Measurements from ENCODE around the gene TMTC2. TPM values are rescaled to one million over a fixed set of nuclear protein-coding genes. Genes with fewer than 3 reads are reported as not detected.
A peak's percentile ranks its signal among the peaks of the same experiment; 100 is the strongest.

The TMTC2 gene
- total RNA-seq, 2 experiments from 2014 or later: 5.1 to 6.0 TPM

DNA sequence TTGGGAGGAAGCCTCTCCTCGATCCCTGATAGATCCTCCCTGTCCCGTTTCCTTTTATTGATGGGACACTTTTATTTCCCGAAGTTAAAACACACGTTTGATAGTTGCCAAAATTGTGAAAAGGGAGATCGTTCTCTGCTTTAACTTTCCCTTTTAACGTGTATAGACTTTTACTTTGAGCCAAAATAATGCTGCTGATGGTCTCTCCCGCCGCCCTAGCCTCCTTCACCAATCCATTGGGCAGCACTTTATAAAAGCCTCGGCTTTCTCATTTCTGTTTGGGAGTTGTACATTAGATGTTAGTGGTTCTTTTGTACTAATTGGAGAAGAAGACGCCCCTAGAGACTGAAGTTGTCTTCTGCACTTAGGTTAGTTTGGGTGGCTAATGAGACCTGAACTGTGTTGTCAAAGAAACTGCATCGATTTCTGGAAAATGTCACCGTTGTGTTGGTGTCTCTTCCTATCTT lies 1.4 kb downstream of the TMTC2 start:
- Mint-ChIP-seq H3K27ac (peak overlapping the region; percentile 78), H3K4me3 (peak overlapping the region; percentile 85), H3K4me1 (peaks cover 22% of the 10 kb centered on the region), H3K36me3 (ENCODE audit: low read depth) (no peaks in the 10 kb centered on the region), H3K9me3 (no peaks in the 10 kb centered on the region), H3K27me3 (peaks cover 9% of the 10 kb centered on the region)
- ChIA-PET POLR2A (no interaction called here), CTCF (no interaction called here)
- DNase-seq: no peak

DNA sequence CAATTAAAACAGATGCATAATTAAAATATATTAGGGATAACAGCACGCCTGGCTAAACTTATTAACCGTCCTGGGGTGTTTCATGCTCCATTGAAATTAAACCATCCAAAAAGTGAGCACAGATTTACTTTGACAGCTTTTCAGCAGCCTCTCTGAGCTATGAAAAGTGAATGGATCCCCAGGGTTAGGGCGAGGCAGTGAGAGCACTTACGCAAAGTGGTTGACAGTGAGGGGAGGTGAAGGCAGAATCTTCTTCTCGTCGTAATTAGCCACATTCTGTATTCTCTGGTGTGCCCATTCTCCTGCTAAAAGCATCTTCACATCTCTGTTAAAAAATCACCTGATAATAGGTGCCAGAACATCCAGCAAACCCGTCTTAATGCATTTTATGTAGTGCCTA lies 1.9 kb downstream of the TMTC2 start:
- Mint-ChIP-seq H3K36me3 (ENCODE audit: low read depth) (peaks cover 5% of the 10 kb centered on the region), H3K27ac (no peak overlapping the region), H3K27me3 (peaks cover 9% of the 10 kb centered on the region), H3K4me3 (peak overlapping the region; percentile 85), H3K4me1 (peaks cover 22% of the 10 kb centered on the region), H3K9me3 (no peaks in the 10 kb centered on the region)
- POLR2A ChIA-PET: no interaction called here
- CTCF ChIA-PET: no interaction called here
- DNase-seq: no peak

DNA sequence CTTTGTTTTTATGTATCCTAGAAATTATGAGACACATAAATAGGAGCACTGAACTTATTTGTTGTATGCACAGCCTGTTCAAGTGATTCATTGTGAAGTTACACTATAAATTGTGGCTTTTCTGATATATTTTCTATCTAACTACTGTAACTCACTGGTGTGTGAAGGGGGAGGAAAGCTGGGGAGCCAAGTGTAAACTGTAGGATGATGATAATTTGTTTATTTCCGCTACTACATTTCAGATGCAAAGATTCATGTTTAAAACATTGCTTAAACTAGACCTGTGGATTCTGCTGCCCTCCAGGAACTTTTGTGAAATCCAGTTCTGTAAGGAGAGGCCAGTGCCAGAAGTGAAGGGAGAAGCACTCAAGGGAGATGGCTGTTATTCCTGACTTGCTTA lies 3.3 kb downstream of the TMTC2 start:
- Mint-ChIP-seq H3K27me3 (no peaks in the 10 kb centered on the region), H3K4me1 (peaks cover 22% of the 10 kb centered on the region), H3K36me3 (ENCODE audit: low read depth) (peaks cover 5% of the 10 kb centered on the region), H3K4me3 (no peak overlapping the region), H3K27ac (no peak overlapping the region), H3K9me3 (no peaks in the 10 kb centered on the region)
- CTCF ChIA-PET: no interaction called here
- POLR2A ChIA-PET: no interaction called here
- no peak for DNase-seq

DNA sequence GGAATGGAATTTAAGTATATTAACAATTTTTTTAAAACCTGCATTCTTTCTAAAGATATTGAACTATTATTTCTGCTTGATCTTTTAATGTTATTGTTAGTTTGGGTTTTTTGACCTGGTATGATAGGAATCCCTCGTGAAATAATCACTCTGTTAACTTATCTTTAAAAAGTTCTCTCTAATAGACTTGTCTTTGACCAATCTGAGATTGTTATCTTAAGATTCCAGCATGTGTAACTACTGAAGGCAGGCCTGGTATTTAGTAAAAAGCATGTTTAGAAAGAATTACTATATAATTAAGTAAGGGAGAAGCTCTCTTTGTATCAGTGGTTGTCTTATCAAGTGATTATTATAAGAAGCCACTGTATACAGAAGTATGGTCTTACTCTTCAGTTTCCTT lies 4.8 kb downstream of the TMTC2 start:
- ChIA-PET POLR2A (no interaction called here), CTCF (no interaction called here)
- Mint-ChIP-seq H3K4me1 (peaks cover 19% of the 10 kb centered on the region), H3K36me3 (ENCODE audit: low read depth) (peaks cover 5% of the 10 kb centered on the region), H3K4me3 (no peak overlapping the region), H3K9me3 (no peaks in the 10 kb centered on the region), H3K27ac (no peak overlapping the region), H3K27me3 (no peaks in the 10 kb centered on the region)
- no peak for DNase-seq

DNA sequence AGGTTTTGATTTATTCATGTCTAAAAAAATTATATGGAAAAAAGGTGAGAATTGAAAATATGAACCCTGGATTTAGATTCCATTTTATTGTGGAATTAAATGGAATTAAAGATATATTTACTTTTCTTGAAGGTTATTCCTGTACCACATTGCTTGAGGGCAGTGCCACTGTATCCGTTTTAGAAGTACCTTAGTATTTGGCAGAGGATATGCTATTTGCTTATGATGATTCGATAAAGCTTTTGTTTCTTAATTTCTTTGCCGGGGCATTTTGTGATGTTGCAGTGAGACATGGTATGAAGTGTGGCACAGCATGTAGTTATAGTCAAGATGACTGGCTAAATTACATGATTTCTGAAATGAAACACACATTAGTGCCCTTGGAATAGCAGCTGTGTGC lies 7.6 kb downstream of the TMTC2 start:
- peaks cover 5% of the 10 kb centered on the region for H3K36me3 Mint-ChIP-seq (ENCODE audit: low read depth)
- POLR2A ChIA-PET: no interaction called here
- no peaks in the 10 kb centered on the region for H3K9me3 Mint-ChIP-seq
- H3K27me3 Mint-ChIP-seq: no peaks in the 10 kb centered on the region
- DNase-seq: no peak
- peaks cover 7% of the 10 kb centered on the region for H3K4me1 Mint-ChIP-seq
- CTCF ChIA-PET: no interaction called here
- no peak overlapping the region for H3K4me3 Mint-ChIP-seq
- H3K27ac Mint-ChIP-seq: no peak overlapping the region

DNA sequence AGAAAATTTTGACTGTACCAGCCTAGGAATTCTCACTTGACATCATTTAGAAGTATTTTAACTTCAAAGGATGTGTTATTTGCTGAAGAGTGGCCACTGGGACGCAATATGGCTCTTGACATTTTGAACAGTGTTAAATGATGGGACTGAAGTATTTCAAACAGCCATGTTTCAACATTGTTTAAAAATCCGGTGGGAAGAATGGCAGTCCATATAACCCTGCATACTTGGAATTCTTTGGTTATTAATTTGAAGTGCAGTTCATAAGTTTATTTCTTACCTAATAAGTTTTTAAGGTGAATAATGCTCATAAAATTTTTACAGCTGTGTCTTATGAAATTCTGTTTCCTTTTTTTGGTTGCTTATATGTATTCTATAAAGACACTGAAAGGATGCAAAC lies 8.3 kb downstream of the TMTC2 start:
- Mint-ChIP-seq H3K36me3 (ENCODE audit: low read depth) (peaks cover 5% of the 10 kb centered on the region), H3K9me3 (no peaks in the 10 kb centered on the region), H3K27me3 (no peaks in the 10 kb centered on the region), H3K4me1 (peaks cover 2% of the 10 kb centered on the region), H3K4me3 (no peak overlapping the region), H3K27ac (no peak overlapping the region)
- CTCF ChIA-PET: interaction anchor here (2.2 kb wide), 1 partner anchor 9 kb away, joined by 11 read pairs; no protein-coding TSS in a partner anchor
- DNase-seq: no peak
- POLR2A ChIA-PET: no interaction called here

DNA sequence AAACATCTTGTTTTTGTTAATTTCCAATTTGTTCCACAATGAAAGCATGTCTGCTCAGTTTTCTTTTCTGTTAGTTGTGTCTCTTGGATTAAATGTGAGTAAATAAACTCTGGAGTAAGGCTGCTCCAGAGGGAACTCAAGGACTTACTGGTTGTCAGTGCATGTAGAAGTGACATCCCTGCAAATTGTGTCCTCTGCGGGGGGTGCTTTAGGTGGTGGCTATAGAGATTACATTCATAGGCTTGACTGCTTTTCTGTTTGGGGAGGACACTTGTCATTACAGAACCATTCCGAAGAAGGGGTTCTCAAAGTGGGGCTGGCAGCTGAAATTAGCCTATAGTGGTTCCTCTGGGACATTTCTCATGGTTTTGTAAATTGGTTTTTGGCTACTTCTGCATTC lies 8.8 kb downstream of the TMTC2 start:
- no peaks in the 10 kb centered on the region for H3K9me3 Mint-ChIP-seq
- no peak overlapping the region for H3K4me3 Mint-ChIP-seq
- H3K27me3 Mint-ChIP-seq: no peaks in the 10 kb centered on the region
- POLR2A ChIA-PET: no interaction called here
- H3K36me3 Mint-ChIP-seq (ENCODE audit: low read depth): peaks cover 5% of the 10 kb centered on the region
- CTCF ChIA-PET: interaction anchor here (2.2 kb wide), 1 partner anchor 10 kb away, joined by 11 read pairs; no protein-coding TSS in a partner anchor
- no peaks in the 10 kb centered on the region for H3K4me1 Mint-ChIP-seq
- no peak overlapping the region for H3K27ac Mint-ChIP-seq
- no peak for DNase-seq

DNA sequence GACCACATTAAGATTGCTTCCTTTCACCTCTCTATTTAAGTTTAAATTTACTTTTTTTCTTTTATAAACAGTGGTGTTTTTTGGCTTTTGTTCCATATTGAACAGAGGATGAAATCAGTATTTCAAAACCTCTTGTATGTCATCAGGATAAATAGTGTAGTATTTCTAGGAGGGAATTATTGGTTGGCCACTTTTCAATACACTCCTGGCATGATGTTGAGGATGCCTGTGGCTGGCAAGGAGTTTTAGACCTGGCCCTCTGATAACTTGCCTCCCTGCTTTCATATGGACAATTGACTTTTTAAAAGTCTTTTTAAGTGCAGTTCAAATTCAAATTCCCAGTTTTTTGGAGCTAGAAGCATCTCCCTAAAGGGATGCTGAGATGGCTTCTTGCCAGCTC lies 9.8 kb downstream of the TMTC2 start:
- Mint-ChIP-seq H3K4me1 (no peaks in the 10 kb centered on the region), H3K36me3 (ENCODE audit: low read depth) (peaks cover 5% of the 10 kb centered on the region), H3K27me3 (no peaks in the 10 kb centered on the region), H3K27ac (no peak overlapping the region), H3K4me3 (no peak overlapping the region), H3K9me3 (no peaks in the 10 kb centered on the region)
- CTCF ChIA-PET: interaction anchor here (2.2 kb wide), 1 partner anchor 11 kb away, joined by 11 read pairs; no protein-coding TSS in a partner anchor
- POLR2A ChIA-PET: interaction anchor here (1.0 kb wide), 1 partner anchor 9 kb away, joined by 3 read pairs; no protein-coding TSS in a partner anchor
- no peak for DNase-seq

DNA sequence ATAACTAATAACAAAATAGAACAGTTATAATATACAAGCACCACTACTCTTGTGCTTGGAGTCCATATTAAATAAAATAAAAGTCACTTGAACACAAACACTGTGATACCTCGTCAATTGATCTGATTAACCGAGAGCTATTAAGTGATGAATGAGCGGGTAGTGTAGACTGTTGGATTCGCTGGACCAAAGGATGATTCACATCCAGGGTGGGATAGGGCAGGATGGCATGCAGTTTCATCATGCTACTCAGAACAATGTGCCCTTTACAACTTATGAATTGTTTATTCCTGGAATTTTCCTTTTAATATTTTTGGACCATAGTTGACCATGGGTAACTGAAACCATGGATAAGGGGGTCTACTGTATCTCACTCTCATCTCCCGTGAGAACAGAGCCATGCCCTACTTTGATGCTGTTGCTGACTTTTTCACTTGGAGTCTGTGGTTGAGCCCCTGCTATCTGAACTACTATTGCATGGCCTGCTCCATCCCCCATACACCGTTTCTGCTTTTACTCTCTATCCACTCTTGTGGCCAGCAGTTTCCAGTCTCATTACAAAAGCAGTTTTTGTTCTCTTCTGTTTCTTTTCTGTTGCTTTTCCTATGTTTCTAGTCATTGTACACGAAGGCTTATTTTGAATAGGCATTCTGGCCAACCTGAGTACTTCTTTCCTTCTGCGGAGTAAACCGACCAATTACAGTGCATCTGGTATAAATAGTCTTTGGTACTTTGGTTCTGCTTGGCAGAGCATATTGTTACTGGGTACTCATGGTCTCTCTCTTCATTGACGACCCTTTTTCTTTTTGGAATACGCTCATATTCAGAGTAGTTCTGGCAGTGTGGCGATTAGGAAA lies 12.2 kb downstream of the TMTC2 start:
- H3K4me1 Mint-ChIP-seq: no peaks in the 10 kb centered on the region
- H3K9me3 Mint-ChIP-seq: no peaks in the 10 kb centered on the region
- DNase-seq: no peak
- ChIA-PET CTCF (interaction anchor here (1.4 kb wide), 1 partner anchor 13 kb away, joined by 3 read pairs; no protein-coding TSS in a partner anchor), POLR2A (no interaction called here)
- H3K4me3 Mint-ChIP-seq: no peak overlapping the region
- no peak overlapping the region for H3K27ac Mint-ChIP-seq
- H3K36me3 Mint-ChIP-seq (ENCODE audit: low read depth): no peaks in the 10 kb centered on the region
- H3K27me3 Mint-ChIP-seq: no peaks in the 10 kb centered on the region

DNA sequence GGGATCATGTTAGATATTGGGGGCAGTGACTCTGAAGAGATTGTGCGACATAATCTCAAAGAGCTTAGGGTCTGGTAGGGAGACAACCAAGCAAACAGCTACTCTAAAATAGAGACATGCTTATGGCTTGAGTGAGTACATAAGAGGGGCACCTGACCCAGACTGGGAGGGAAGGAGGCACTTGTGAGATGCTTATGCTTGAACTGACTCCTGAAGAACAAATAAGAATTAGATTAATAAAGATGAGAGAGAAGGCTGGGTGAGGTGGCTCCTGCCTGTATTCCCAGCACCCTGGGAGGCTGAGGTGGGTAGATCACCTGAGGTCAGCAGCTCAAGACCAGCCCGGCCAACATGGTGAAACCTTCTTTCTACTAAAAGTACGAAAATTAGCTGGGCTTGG lies 19.1 kb downstream of the TMTC2 start:
- H3K36me3 Mint-ChIP-seq (ENCODE audit: low read depth): peaks cover 4% of the 10 kb centered on the region
- DNase-seq: no peak
- H3K4me1 Mint-ChIP-seq: no peaks in the 10 kb centered on the region
- POLR2A ChIA-PET: interaction anchor here (0.9 to 1.9 kb wide), 2 partner anchors 9 to 19 kb away, joined by 3 to 5 read pairs; partner anchors contain the start of gene TMTC2
- H3K9me3 Mint-ChIP-seq: no peaks in the 10 kb centered on the region
- H3K27ac Mint-ChIP-seq: no peak overlapping the region
- CTCF ChIA-PET: interaction anchor here (1.3 kb wide), 1 partner anchor 8 kb away, joined by 4 read pairs; no protein-coding TSS in a partner anchor
- no peak overlapping the region for H3K4me3 Mint-ChIP-seq
- no peaks in the 10 kb centered on the region for H3K27me3 Mint-ChIP-seq

DNA sequence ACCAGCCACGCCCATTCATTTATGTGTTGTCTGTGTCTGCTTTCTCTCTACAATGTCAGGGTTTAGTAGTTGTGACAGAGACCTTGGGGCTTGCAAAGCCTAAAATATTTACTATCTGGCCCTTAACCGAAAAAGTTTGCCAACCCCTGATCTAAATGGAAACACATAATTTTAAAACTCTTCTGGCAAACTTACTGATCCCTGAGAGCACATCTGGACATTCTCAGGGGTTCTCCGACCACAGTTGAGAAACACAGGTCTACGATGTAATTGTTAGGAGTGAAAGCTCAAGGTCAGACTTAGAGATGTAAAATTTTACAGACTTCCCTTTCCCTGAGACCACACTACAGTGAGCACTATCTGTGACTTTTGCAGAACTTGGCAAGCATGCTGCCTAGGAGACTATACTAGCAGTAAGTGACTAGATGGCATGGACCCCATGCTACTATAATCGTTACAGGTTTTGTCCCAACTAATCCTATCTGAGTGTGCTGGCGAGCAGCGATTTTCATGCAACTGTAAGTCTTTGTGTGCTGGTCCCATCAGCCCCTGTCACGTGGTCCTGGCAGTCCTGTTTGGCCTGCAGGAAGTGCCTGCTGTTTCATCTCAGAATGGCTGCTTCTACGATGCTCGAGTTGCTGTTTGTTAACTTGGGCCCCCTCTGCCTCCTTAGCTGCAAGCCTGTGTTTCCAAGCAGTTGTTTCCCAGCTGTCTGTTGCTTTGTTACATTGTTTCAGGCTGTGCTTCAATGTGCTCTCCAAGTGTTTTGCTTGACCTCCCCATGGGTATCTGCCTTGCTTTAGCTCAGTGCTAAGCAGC lies 21.6 kb downstream of the TMTC2 start:
- no peaks in the 10 kb centered on the region for H3K27me3 Mint-ChIP-seq
- no peak overlapping the region for H3K27ac Mint-ChIP-seq
- no peaks in the 10 kb centered on the region for H3K4me1 Mint-ChIP-seq
- H3K4me3 Mint-ChIP-seq: no peak overlapping the region
- no peaks in the 10 kb centered on the region for H3K9me3 Mint-ChIP-seq
- DNase-seq: no peak
- ChIA-PET POLR2A (no interaction called here), CTCF (no interaction called here)
- H3K36me3 Mint-ChIP-seq (ENCODE audit: low read depth): peaks cover 9% of the 10 kb centered on the region

DNA sequence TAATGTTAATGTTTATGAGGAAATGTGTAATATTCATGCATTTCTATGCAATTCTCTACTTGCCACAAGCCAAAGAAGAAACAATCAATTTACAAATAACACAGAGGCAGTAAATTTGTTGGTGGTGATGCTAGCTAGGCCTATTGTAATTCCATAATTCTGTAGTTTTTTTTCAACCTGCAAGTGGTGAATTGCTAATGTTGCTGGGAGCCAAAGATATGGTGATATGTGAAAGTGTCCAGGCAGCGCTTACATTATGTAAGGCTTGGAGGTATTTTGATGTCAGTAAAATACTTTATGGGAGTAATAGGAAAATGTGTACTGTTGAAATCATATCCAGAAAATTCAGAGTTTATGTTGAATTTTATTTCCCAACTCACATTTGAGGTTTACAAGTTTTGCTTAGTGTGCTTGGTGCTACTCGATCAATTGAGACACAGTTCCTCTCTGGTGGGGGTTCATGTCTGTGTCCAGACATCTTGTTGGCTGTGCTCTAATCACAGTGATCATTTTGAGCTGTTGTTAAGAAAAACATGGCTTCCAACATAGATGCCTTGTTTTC lies 23.2 kb downstream of the TMTC2 start:
- no peak overlapping the region for H3K27ac Mint-ChIP-seq
- peaks cover 2% of the 10 kb centered on the region for H3K9me3 Mint-ChIP-seq
- CTCF ChIA-PET: no interaction called here
- no peaks in the 10 kb centered on the region for H3K27me3 Mint-ChIP-seq
- no peak overlapping the region for H3K4me3 Mint-ChIP-seq
- POLR2A ChIA-PET: no interaction called here
- DNase-seq: no peak
- no peaks in the 10 kb centered on the region for H3K4me1 Mint-ChIP-seq
- peaks cover 7% of the 10 kb centered on the region for H3K36me3 Mint-ChIP-seq (ENCODE audit: low read depth)

DNA sequence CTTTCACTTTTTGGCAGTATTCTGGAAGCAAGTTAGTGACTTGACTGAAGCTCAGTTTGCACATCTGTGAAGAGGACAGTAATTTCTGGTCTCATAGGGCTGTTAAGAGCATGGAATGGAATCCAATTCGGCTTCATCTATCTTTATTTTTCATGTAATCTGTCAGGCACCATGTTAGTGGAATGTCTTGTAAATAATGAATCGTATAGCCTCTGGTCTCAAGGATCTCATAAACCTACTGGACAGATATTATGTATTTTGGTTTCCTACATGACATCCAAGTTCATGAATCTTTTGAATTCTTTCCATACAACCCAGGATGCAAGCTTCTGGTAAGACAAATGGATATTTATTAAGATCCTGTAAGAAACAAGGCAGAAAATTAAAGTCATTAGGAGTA lies 24.0 kb downstream of the TMTC2 start:
- Mint-ChIP-seq H3K27me3 (no peaks in the 10 kb centered on the region), H3K27ac (no peak overlapping the region), H3K36me3 (ENCODE audit: low read depth) (peaks cover 5% of the 10 kb centered on the region), H3K4me3 (no peak overlapping the region), H3K9me3 (peaks cover 2% of the 10 kb centered on the region), H3K4me1 (no peaks in the 10 kb centered on the region)
- no peak for DNase-seq
- ChIA-PET POLR2A (no interaction called here), CTCF (interaction anchor here (1.2 kb wide), 1 partner anchor 17 kb away, joined by 3 read pairs; no protein-coding TSS in a partner anchor)

Data from activated CD4-positive, alpha-beta memory T cell treated with anti-CD3 and anti-CD28 coated beads, Interleukin-2, amount 10 ng/mL, durations not matched to agents 7 days and 5 days (primary cell).